Stomach (tissue), 9 donors: ENCODE measurements around the gene EDEM2. TPM values are rescaled to one million over a fixed set of nuclear protein-coding genes. Genes with fewer than 3 reads are reported as not detected.

Source experiments
- DNase-seq, 2 donors: peaks; one replicate each; pipeline versions ENCODE4 v3.0.0 to v3.0.0-alpha.2; 2013 to 2019
- H3K27ac ChIP-seq, 5 donors: fragments of 200-600 bp in 4 of 5; sonication (generic) in 4 of 5; one replicate each; pipeline ENCODE4 v1.5.1; 2013 to 2019; ENCODE audit warnings: mild to moderate bottlenecking in 1 of 5, moderate library complexity in 1 of 5
- H3K27me3 ChIP-seq, 3 donors: fragments of 200-600 bp; sonication (generic); one replicate each; pipeline ENCODE4 v1.5.1; 2017 to 2019; ENCODE audit warnings: mixed run types in 1 of 3
- H3K36me3 ChIP-seq, 4 donors: fragments of 200-600 bp; sonication (generic); 1 replicate in 3 of 4; 2 replicates in 1 of 4; pipeline ENCODE4 v1.5.1; 2016 to 2019
- H3K4me1 ChIP-seq, 4 donors: fragments of 200-600 bp; sonication (generic); one replicate each; pipeline ENCODE4 v1.5.1; 2016 to 2019
- H3K4me3 ChIP-seq, 4 donors: fragments of 200-600 bp; sonication (generic) in 3 of 4; one replicate each; pipeline ENCODE4 v1.5.1; 2016 to 2019; ENCODE audit warnings: mild to moderate bottlenecking in 1 of 4
- H3K9me3 ChIP-seq, 4 donors: fragments of 200-600 bp; sonication (generic); one replicate each; pipeline ENCODE4 v1.5.1; 2016 to 2019
- EP300 ChIP-seq: sonication (generic); formaldehyde crosslinking; IDR thresholded peaks from one replicate; pipeline ENCODE4 v1.6.1; 2017; ENCODE audit warnings: antibody characterized with exemption
- POLR2A ChIP-seq, 4 donors: fragments of 450-650 bp; IDR thresholded peaks; one replicate each; pipeline ENCODE4 v1.6.1; 2016; ENCODE audit warnings: antibody characterized with exemption in 4 of 4, control low read depth in 2 of 4, mild to moderate bottlenecking in 1 of 4, moderate library complexity in 1 of 4
- POLR2AphosphoS5 ChIP-seq, 3 donors: sonication (generic); formaldehyde crosslinking; IDR thresholded peaks; one replicate each; pipeline ENCODE4 v1.6.1; 2016; ENCODE audit warnings: antibody characterized with exemption in 3 of 3
- WGBS, 5 donors: extraction: QIAGEN DNeasy Blood & Tissue Kit in 3 of 5; methylation state at CpG; one replicate each; pipeline versions ENCODE4 v1.1.5 to v1.1.7; 2013 to 2018; 5-methylcytosine and 5-hydroxymethylcytosine counted together
- intact Hi-C: fragments of 100-400 bp; cut with DNase I; formaldehyde crosslinking; loops from one replicate; pipeline ENCODE4 v1.15.1; 2023; ENCODE audit warnings: low total_unique reads
- polyA plus RNA-seq, 3 donors: library from polyadenylated mRNA; stranded (reverse); fragments of 200-250 nt; gene quantifications; one replicate each; pipeline ENCODE4 v1.2.3, GENCODE V29; 2013
- total RNA-seq, 5 donors: library from RNA; depleted of rRNA; stranded (reverse); fragments of >200 nt; gene quantifications; one replicate each; pipeline versions ENCODE4 v1.1.0 to v1.2.3, GENCODE V29; 2014 to 2016
- TF ChIP-seq, protein P1 (sequence below), 7 experiments: fragments of 450-650 bp in 4 of 7; fragments of 200-600 bp in 3 of 7; sonication (generic) in 3 of 7; IDR thresholded peaks; one replicate each; pipeline ENCODE4 v1.5.1; 2016 to 2019; ENCODE audit warnings: antibody characterized with exemption in 7 of 7, control low read depth in 2 of 7, mild to moderate bottlenecking in 1 of 7
- donor health status: healthy with polysubstance abuse.
- donor health status: Bipolar disorder and iron deficiency.
- donor health status: healthy.

Gene EDEM2
- total and polyA plus RNA-seq, 8 donors = 7.9 to 55.8 (median 11.4) TPM

DNA sequence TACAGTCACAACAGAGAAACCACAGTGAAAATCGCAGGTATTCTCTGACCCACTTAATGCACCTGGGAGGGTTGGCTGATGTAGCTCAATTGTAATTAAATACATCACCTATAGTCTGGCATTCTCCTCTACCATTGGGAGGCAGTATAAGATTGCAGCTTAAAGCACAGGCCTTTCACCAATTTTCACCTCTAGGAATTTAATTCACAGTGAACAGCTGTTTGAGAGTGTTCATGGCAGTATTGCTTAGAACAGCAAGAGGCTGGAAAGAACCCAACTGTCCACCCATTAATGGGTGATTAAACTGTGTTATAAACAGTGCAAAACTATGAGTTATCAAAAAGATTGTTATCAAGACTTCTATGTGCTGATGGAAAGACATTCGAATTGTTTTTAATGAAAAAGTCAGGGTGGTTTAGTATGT lies 2.0 kb downstream of the EDEM2 start:
- TF ChIP-seq POLR2A (IDR thresholded peaks at IDR 0.05) = no peak
- TF ChIP-seq, protein P1, sequence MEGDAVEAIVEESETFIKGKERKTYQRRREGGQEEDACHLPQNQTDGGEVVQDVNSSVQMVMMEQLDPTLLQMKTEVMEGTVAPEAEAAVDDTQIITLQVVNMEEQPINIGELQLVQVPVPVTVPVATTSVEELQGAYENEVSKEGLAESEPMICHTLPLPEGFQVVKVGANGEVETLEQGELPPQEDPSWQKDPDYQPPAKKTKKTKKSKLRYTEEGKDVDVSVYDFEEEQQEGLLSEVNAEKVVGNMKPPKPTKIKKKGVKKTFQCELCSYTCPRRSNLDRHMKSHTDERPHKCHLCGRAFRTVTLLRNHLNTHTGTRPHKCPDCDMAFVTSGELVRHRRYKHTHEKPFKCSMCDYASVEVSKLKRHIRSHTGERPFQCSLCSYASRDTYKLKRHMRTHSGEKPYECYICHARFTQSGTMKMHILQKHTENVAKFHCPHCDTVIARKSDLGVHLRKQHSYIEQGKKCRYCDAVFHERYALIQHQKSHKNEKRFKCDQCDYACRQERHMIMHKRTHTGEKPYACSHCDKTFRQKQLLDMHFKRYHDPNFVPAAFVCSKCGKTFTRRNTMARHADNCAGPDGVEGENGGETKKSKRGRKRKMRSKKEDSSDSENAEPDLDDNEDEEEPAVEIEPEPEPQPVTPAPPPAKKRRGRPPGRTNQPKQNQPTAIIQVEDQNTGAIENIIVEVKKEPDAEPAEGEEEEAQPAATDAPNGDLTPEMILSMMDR (IDR thresholded peaks at IDR 0.05) = peak in 5 of 7 experiments; percentile 8 to 79 (median 47)
- Histone ChIP-seq H3K4me3 (no peak overlapping the region), H3K4me1 (peaks cover 0 to 35% (median 32%) of the 10 kb centered on the region in 4 donors), H3K27ac (peak overlapping the region in 2 of 5 donors; percentile 83 to 89), H3K27me3 (no peaks in the 10 kb centered on the region), H3K36me3 (peaks cover 30 to 46% (median 41%) of the 10 kb centered on the region in 4 donors), H3K9me3 (no peaks in the 10 kb centered on the region)
- peak in 1 of 2 donors; percentile 86 for DNase-seq
- 26 to 42% (median 36%) methylated on average over 2 of the region's 2 CpGs for WGBS, 5 donors
- intact Hi-C loops = loop anchor here (10.0 kb wide), 1 partner anchor 120 kb away; no protein-coding TSS in a partner anchor

DNA sequence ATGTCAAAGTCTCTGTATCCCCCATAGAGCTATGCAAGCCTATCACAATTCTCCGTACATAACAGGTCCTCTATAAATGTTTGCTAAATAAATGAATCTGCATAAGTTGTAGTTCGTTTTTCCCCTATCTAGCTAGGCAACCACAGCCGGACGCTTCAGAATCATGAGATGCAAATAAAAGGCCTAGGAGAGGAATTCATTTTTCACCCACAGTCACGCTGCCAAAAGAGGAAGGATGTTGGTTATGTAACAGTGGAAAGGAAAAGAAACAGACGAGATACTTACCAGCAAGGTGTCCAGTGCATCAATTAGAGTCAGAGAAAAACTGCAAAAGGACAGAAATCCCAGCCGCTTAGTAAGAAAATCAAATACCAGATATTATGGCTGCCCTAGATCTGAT lies 2.4 kb downstream of the EDEM2 start:
- intact Hi-C loops = loop anchor here (10.0 kb wide), 1 partner anchor 120 kb away; no protein-coding TSS in a partner anchor
- no peak overlapping the region for H3K4me3 ChIP-seq
- peak overlapping the region in 2 of 5 donors; percentile 83 to 89 for H3K27ac ChIP-seq
- no peaks in the 10 kb centered on the region for H3K9me3 ChIP-seq
- peaks cover 0 to 35% (median 32%) of the 10 kb centered on the region in 4 donors for H3K4me1 ChIP-seq
- peaks cover 34 to 51% (median 45%) of the 10 kb centered on the region in 4 donors for H3K36me3 ChIP-seq
- TF ChIP-seq POLR2AphosphoS5 (IDR thresholded peaks at IDR 0.05) (no peak), POLR2A (IDR thresholded peaks at IDR 0.05) (no peak), EP300 (no peak)
- TF ChIP-seq, protein P1 (IDR thresholded peaks at IDR 0.05) = no peak
- H3K27me3 ChIP-seq = no peaks in the 10 kb centered on the region
- peak in 1 of 2 donors; percentile 17 for DNase-seq
- WGBS, 5 donors = 61 to 70% (median 63%) methylated on average over 7 of the region's 7 CpGs

DNA sequence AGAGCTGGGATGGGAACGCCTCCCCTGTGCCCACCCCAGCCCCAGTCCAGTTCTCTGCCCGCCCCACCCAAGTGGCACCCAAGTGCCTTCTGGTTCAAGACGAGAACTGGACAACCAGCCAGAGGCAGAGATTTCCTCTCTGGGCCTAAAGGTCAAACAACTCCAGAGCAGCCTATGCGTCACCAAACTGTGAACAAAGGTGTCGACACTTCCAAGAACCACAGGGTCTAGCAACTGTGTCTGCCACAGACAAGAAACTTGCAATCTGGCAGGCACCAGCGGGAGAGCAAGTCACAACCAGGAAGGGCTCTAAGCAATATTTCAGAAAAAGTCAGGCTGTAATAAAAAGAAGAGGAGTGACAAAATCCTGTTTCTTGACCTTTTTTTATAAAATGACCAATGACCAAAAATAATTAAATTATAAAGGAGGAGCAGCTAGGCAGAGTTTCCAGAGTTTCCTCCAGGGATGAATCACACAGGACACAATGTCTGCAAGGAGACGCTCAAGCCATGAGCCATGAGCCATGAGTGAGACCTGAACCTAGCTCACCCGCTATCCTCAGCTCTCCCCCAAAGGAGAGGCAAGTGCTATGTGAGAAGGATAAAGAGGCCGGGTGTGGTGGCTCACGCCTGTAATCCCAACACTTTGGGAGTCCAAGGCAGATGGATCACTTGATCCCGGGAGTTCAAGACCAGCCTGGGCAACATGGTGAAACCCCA lies 11.1 kb downstream of the EDEM2 start:
- 90 to 94% (median 93%) methylated on average over 11 of the region's 11 CpGs for WGBS, 5 donors
- peak overlapping the region in 4 of 5 donors; percentile 20 to 38 (median 36) for H3K27ac ChIP-seq
- intact Hi-C loops = loop anchor here (5.0 kb wide), 1 partner anchor 76 kb away; no protein-coding TSS in a partner anchor
- TF ChIP-seq EP300 = no peak
- no peak for TF ChIP-seq POLR2AphosphoS5 (IDR thresholded peaks at IDR 0.05)
- TF ChIP-seq, protein P1 (IDR thresholded peaks at IDR 0.05) = no peak
- TF ChIP-seq POLR2A (IDR thresholded peaks at IDR 0.05) = no peak
- H3K36me3 ChIP-seq = peaks cover 64 to 100% (median 98%) of the 10 kb centered on the region in 4 donors
- no peaks in the 10 kb centered on the region for H3K9me3 ChIP-seq
- H3K27me3 ChIP-seq = no peaks in the 10 kb centered on the region
- H3K4me1 ChIP-seq = peaks cover 0 to 15% (median 0%) of the 10 kb centered on the region in 4 donors
- no peak for DNase-seq
- H3K4me3 ChIP-seq = no peak overlapping the region

DNA sequence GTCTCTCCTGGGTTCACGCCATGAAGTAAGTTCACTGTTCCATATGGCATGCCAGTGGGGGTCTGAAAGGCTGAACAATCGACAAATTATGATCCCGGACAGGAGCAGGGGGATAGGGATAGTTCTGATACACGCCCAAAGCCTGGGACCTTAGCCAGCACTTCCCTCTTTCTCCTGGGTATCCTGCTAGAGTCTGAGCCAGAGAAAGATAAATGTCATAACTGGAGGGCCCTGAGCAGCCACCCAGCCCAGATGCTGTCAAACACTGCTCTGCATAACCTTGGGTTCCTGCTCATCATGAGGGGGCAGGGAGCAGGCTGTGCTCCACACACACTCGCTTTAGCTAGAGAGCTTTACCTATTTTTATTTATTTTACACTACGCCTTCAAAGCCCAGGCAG lies 12.3 kb downstream of the EDEM2 start:
- peaks cover 63 to 100% (median 98%) of the 10 kb centered on the region in 4 donors for H3K36me3 ChIP-seq
- peak overlapping the region in 4 of 5 donors; percentile 20 to 38 (median 36) for H3K27ac ChIP-seq
- DNase-seq = peak in 1 of 2 donors; percentile 12
- TF ChIP-seq, protein P1 (IDR thresholded peaks at IDR 0.05) = no peak
- TF ChIP-seq POLR2AphosphoS5 (IDR thresholded peaks at IDR 0.05) (no peak), POLR2A (IDR thresholded peaks at IDR 0.05) (no peak), EP300 (no peak)
- H3K4me1 ChIP-seq = peaks cover 0 to 15% (median 0%) of the 10 kb centered on the region in 4 donors
- no peak overlapping the region for H3K4me3 ChIP-seq
- 73 to 89% (median 84%) methylated on average over 6 of the region's 6 CpGs for WGBS, 5 donors
- no peaks in the 10 kb centered on the region for H3K9me3 ChIP-seq
- H3K27me3 ChIP-seq = no peaks in the 10 kb centered on the region
- intact Hi-C loops = loop anchor here (5.0 kb wide), 1 partner anchor 77 kb away; no protein-coding TSS in a partner anchor
